GM23248 (cell line): ENCODE measurements around the gene EHBP1L1.

Experiments
- EZH2 ChIP-seq: fragments of 200-600 bp; sonication (generic); IDR thresholded peaks from 2 replicates; pipeline ENCODE4 v1.6.1; 2018; ENCODE audit warnings: antibody characterized with exemption, mild to moderate bottlenecking; ENCODE audit not compliant: insufficient read depth, poor library complexity, severe bottlenecking
- EZH2phosphoT487 ChIP-seq: fragments of 200-600 bp; sonication (generic); IDR thresholded peaks from 2 replicates; pipeline ENCODE4 v1.6.1; 2018; ENCODE audit warnings: antibody characterized with exemption, moderate library complexity, mild to moderate bottlenecking, low read depth; ENCODE audit not compliant: insufficient read depth

DNA sequence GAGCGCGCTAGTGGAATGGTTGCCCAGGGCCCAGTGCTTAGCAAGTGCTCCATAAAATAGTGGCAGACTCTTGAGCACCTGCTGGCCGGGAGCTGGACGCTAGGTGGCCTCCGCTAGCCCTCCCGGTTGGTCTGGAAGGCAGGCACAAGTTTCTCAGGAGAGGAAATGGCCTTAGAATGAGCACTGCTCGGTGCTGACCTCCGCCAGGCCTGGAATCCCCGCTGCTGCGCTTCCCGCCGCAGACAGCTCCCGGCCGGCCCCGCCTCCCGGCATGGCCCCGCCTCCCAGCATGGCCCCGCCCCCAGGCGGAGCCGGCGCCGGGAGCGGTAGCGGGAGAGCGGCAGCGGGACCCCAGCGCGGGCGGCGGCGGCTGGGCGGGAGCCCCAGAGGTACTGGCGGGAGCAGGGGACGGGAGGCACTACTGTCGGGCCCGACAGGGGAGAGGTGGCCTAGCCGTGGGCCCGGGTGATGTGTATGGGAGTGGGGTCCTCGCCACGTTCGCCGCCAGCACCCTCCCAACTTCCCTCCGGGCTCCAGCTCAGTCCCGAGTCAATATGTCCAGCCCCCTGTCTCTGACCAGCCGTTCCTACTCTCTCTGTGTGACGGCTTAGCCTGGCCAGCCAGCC is 62.1 kb downstream of the EHBP1L1 start, which contains the start of gene SIPA1:
- TF ChIP-seq EZH2: no peak
- no peak for TF ChIP-seq EZH2phosphoT487
